Right lobe of liver (tissue), 6 donors: ENCODE data around the gene VSIG2. TPM values are rescaled to one million over a fixed set of nuclear protein-coding genes. Genes with fewer than 3 reads are reported as not detected.

Experiments
- ATAC-seq, 4 donors: fragments of 200-7000 bp; cut with Tn5 transposase; one replicate each; pipeline ENCODE4 v1.9.1; 2020; ENCODE audit warnings: mild to moderate bottlenecking in 4 of 4, moderate library complexity in 4 of 4
- DNase-seq, 3 donors: peaks; one replicate each; pipeline ENCODE4 v3.0.0-alpha.2; 2020
- H3K27ac ChIP-seq, 3 donors: fragments of 200-600 bp; one replicate each; pipeline ENCODE4 v1.8.0; 2022
- H3K27me3 ChIP-seq, 2 donors: fragments of 200-600 bp; one replicate each; pipeline ENCODE4 v1.8.0; 2022
- H3K36me3 ChIP-seq, 4 donors: fragments of 200-600 bp; sonication (generic) in 1 of 4; one replicate each; pipeline versions ENCODE4 v1.5.1 to v1.8.0; 2017 to 2022; ENCODE audit warnings: control low read depth in 1 of 4
- H3K4me1 ChIP-seq, 4 donors: fragments of 200-600 bp; sonication (generic) in 1 of 4; one replicate each; pipeline versions ENCODE4 v1.5.1 to v1.8.0; 2017 to 2022; ENCODE audit warnings: control low read depth in 1 of 4
- H3K4me3 ChIP-seq, 3 donors: fragments of 200-600 bp; one replicate each; pipeline ENCODE4 v1.8.0; 2022
- H3K9me3 ChIP-seq, 4 donors: fragments of 200-600 bp; sonication (generic) in 1 of 4; one replicate each; pipeline versions ENCODE4 v1.5.1 to v1.8.0; 2017 to 2022; ENCODE audit warnings: control low read depth in 1 of 4
- CTCF ChIP-seq, 4 donors: fragments of 200-600 bp in 3 of 4; fragments of 450-650 bp in 1 of 4; IDR thresholded peaks; one replicate each; pipeline versions ENCODE4 v1.5.1 to v1.8.0; 2016 to 2022; ENCODE audit warnings: antibody characterized with exemption in 4 of 4, mild to moderate bottlenecking in 2 of 4
- POLR2A ChIP-seq: fragments of 450-650 bp; IDR thresholded peaks from one replicate; pipeline ENCODE4 v1.6.1; 2017; ENCODE audit warnings: antibody characterized with exemption, mild to moderate bottlenecking
- WGBS: methylation state at CpG from one replicate; pipeline ENCODE4 v1.1.6; 2018; ENCODE audit warnings: low coverage, low lambda C conversion rate; ENCODE audit not compliant: insufficient coverage; ENCODE audit errors: missing lambda C conversion rate; 5-methylcytosine and 5-hydroxymethylcytosine counted together
- intact Hi-C, 2 donors: fragments of 100-400 bp; cut with DNase I; formaldehyde crosslinking; loops; one replicate each; pipeline versions ENCODE4 v1.11.2 to v1.14.1; 2022
- total RNA-seq, 6 experiments: library from RNA; depleted of rRNA in 2 of 6; stranded (reverse); fragments of >200 nt in 2 of 6; fragmentation: NEBNext Ultra II Directional in 3 of 6; extraction: Animal tissue kit (Norgen Biotek cat#: 25700) in 3 of 6; gene quantifications; one replicate each; pipeline versions ENCODE4 v1.1.0 to v1.2.4, GENCODE V29; 2016 to 2023
- donor health status: DM: no; HTN: yes; CAD: no.
- donor health status: DM: no; HTN: no; CAD: no.
- donor health status: DM: no; HTN: no; CAD: no.
- donor health status: DM: no; HTN: yes; CAD: no.
- donor health status: DM: no; HTN: yes; CAD: no.

Gene VSIG2
- total RNA-seq, 6 experiments from 2014 or later: 0.68 to 1.4 (median 0.83) TPM; not detected in 1

- no peaks in the 10 kb centered on the region for H3K36me3 ChIP-seq
- DNase-seq (no peak), ATAC-seq (no peak)
- intact Hi-C loops: no loop called here
- WGBS: 62% methylated on average over 1 of the region's 1 CpG
- H3K27ac ChIP-seq: no peak overlapping the region
- no peaks in the 10 kb centered on the region for H3K4me1 ChIP-seq
- TF ChIP-seq POLR2A (no peak), CTCF (IDR thresholded peaks at IDR 0.05) (no peak)
- no peaks in the 10 kb centered on the region for H3K9me3 ChIP-seq
- H3K4me3 ChIP-seq: no peak overlapping the region
- H3K27me3 ChIP-seq: no peaks in the 10 kb centered on the region
Observed at GRCh38 chr11:124699547-124699946, 52.5 kb downstream of the VSIG2 start.

Other genes starting within 250 kb of the VSIG2 start
- gene OR8B12, start 208.6 kb downstream of the VSIG2 start, total RNA-seq: not detected
- not detected for gene OR8A1, start 182.3 kb downstream of the VSIG2 start, total RNA-seq
- not detected for gene PANX3, start 140.8 kb downstream of the VSIG2 start, total RNA-seq
- gene TBRG1, start 129.4 kb downstream of the VSIG2 start, total RNA-seq: 10 to 100 TPM; 13.3 to 20.5 (median 17.9) TPM
- gene SIAE, start 78.5 kb downstream of the VSIG2 start, total RNA-seq: 10 to 100 TPM; 30.9 to 56.8 (median 35.6) TPM
- 1 to 10 TPM in 3 of 6 experiments, under 1 TPM in 3; 0.23 to 4.0 (median 1.2) TPM for gene SPA17, start 78.4 kb downstream of the VSIG2 start, total RNA-seq
- 1 to 10 TPM in 3 of 6 experiments, under 1 TPM in 2, not detected in 1; 0.43 to 4.6 (median 1.4) TPM for gene NRGN, start 12.3 kb downstream of the VSIG2 start, total RNA-seq
- gene ESAM, start 10.0 kb upstream of the VSIG2 start, total RNA-seq: 10 to 100 TPM in 3 of 6 experiments, 1 to 10 TPM in 3; 6.1 to 15.3 (median 9.7) TPM
- gene MSANTD2, start 48.2 kb upstream of the VSIG2 start, total RNA-seq: 1 to 10 TPM; 2.6 to 4.7 (median 3.6) TPM
- gene ROBO3, start 113.2 kb upstream of the VSIG2 start, total RNA-seq: 1 to 10 TPM in 5 of 6 experiments, under 1 TPM in 1; 0.80 to 3.6 (median 1.8) TPM
- 10 to 100 TPM in 3 of 6 experiments, 1 to 10 TPM in 3; 3.6 to 18.8 (median 9.0) TPM for gene ROBO4, start 145.6 kb upstream of the VSIG2 start, total RNA-seq
- gene HEPN1, start 167.0 kb upstream of the VSIG2 start, total RNA-seq: under 1 TPM in 1 of 6 experiments, not detected in 5; 0.18 TPM
- gene HEPACAM, start 183.8 kb upstream of the VSIG2 start, total RNA-seq: 10 to 100 TPM in 1 of 6 experiments, 1 to 10 TPM in 4, under 1 TPM in 1; 0.30 to 30.8 (median 2.3) TPM
- 1 to 10 TPM in 2 of 6 experiments, under 1 TPM in 4; 0.57 to 1.8 (median 0.70) TPM for gene CCDC15, start 201.9 kb upstream of the VSIG2 start, total RNA-seq